Activated naive CD4-positive, alpha-beta T cell treated with anti-CD3 and anti-CD28 coated beads for 36 hours (primary cell): Measurements from ENCODE around the gene KRTAP5-5. TPM values are rescaled to one million over a fixed set of nuclear protein-coding genes. Genes with fewer than 3 reads are reported as not detected.
"Not testable (repeated sequence)": the region's sequence is repeated elsewhere in the genome, so short reads cannot be mapped to it uniquely, and the experiment has no call there.

Experiments
- CTCF ChIA-PET: fragments of 350-600 bp; sonication (Branson Sonifier 250); formaldehyde crosslinking; loops from one replicate; lab custom pipeline; 2021; ENCODE audit warnings: antibody characterized with exemption; lab: Charles Lee
- DNase-seq: peaks from one replicate; pipeline ENCODE4 v3.0.0-alpha.2; 2020
- H3K27ac Mint-ChIP-seq: one replicate; pipeline ENCODE4 v1.8.0; 2021; ENCODE audit warnings: mild to moderate bottlenecking, mixed read lengths
- H3K27me3 Mint-ChIP-seq: one replicate; pipeline ENCODE4 v1.8.0; 2021; ENCODE audit warnings: low read depth, mixed read lengths
- H3K36me3 Mint-ChIP-seq: one replicate; pipeline ENCODE4 v1.8.0; 2021; ENCODE audit warnings: low read depth, mixed read lengths
- H3K4me1 Mint-ChIP-seq: one replicate; pipeline ENCODE4 v1.8.0; 2021; ENCODE audit warnings: low read depth, mixed read lengths
- H3K4me3 Mint-ChIP-seq: one replicate; pipeline ENCODE4 v1.8.0; 2021; ENCODE audit warnings: mild to moderate bottlenecking, moderate library complexity, mixed read lengths
- H3K9me3 Mint-ChIP-seq: one replicate; pipeline ENCODE4 v1.8.0; 2021; ENCODE audit warnings: mixed read lengths
- intact Hi-C: fragments of 100-400 bp; cut with micrococcal nuclease; formaldehyde crosslinking; loops from one replicate; pipeline ENCODE4 v1.15.1; 2023
- total RNA-seq, 2 experiments: library from RNA; stranded (reverse); gene quantifications; one replicate each; pipeline ENCODE4 v1.2.3, GENCODE V29; 2021

Gene KRTAP5-5
- total RNA-seq, 2 experiments from 2014 or later: not detected

DNA sequence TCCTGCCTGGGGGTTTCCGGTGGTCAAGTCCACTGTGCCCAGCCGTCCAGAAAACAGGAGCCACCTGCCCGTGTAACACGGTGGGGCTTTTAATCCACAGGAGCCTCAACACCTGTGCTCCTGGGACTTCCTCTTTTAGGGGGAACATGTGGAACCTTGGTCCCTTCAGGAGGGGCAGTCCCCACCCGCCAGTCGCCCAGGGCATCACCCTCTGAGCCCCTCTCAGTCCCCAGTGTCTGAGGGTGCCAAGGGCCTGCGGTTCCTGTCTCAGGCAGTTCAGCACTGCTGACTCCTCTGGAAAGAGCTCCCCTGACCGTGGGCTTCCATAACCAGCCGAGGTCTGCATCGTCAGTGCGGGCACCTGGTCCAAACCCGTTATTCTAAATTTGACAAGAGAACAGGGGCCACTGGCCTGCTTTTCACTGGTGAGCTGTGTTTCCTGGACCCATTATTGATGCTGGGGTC is 15.8 kb downstream of the KRTAP5-5 start:
- no peak overlapping the region for H3K27ac Mint-ChIP-seq
- no peak overlapping the region for H3K4me3 Mint-ChIP-seq
- no peak for DNase-seq
- intact Hi-C loops: no loop called here
- H3K36me3 Mint-ChIP-seq: no peaks in the 10 kb centered on the region
- no peaks in the 10 kb centered on the region for H3K9me3 Mint-ChIP-seq
- CTCF ChIA-PET: interaction anchor here (1.4 kb wide), 1 partner anchor 49 kb away, joined by 3 read pairs; no protein-coding TSS in a partner anchor
- peaks cover 4% of the 10 kb centered on the region for H3K27me3 Mint-ChIP-seq
- no peaks in the 10 kb centered on the region for H3K4me1 Mint-ChIP-seq

DNA sequence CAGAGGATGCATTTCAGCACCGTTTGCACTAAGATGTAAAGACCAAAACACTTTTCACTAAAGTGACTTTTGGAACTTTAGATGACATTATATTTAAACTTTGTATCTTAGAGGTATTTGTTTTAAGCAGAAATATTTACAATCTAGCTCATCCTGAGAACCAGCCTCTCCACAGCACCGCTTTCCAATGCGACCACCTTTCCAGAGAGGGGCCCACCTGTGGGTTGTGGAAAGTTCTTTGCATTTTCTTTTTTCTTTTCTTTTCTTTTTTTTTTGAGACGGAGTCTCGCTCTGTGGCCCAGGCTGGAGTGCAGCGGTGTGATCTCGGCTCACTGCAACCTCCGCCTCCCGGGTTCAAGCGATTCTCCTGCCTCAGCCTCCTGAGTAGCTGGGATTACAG is 17.0 kb downstream of the KRTAP5-5 start:
- intact Hi-C loops, H3K27ac Mint-ChIP-seq, H3K36me3 Mint-ChIP-seq, H3K9me3 Mint-ChIP-seq, DNase-seq, H3K4me1 Mint-ChIP-seq, H3K27me3 Mint-ChIP-seq, H3K4me3 Mint-ChIP-seq: not testable (repeated sequence)
- CTCF ChIA-PET: interaction anchor here (0.6 to 1.4 kb wide), 3 partner anchors 48 to 511 kb away, joined by 3 to 4 read pairs (median 3); no protein-coding TSS in a partner anchor

DNA sequence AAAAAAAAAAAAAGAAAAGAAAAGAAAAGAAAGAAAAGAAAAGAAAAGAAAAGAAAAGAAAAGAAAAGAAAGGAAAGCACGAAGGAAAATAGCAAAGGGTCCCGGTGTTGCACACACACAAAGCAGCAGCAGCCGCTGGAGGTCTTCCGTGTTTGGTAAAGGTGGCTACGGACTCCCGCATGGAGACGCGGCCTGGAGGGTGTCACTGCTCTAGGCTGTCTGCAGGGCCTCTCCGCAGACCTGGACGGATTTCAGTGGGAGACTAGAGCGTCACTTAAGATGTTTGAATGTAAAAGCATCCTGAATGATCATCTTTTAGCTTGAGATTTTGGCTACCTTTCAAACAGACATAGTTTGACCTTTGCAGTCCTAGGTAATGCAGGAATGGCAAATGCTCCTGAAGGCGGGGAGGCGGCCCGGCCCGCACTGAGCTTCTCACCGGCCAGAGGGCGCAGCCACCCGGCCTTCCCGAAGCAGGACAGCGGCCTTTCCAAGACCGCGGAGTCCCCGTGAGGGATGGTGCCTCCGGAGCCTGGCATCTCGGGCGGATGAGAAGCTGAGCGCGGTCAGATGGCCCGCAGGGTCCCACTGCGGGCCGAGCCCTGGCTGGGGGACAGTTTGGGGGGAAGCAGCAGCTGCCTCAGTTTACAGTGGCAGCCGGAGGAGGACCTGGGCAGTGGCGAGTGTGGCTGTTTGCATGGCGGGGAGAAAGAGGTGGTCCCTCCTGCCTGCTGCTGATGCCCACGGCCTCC is 18.5 kb downstream of the KRTAP5-5 start:
- H3K9me3 Mint-ChIP-seq: no peaks in the 10 kb centered on the region
- CTCF ChIA-PET: interaction anchor here (1.2 kb wide), 1 partner anchor 46 kb away, joined by 3 read pairs; no protein-coding TSS in a partner anchor
- no peak overlapping the region for H3K4me3 Mint-ChIP-seq
- DNase-seq: no peak
- no peaks in the 10 kb centered on the region for H3K4me1 Mint-ChIP-seq
- intact Hi-C loops: no loop called here
- H3K36me3 Mint-ChIP-seq: no peaks in the 10 kb centered on the region
- peaks cover 3% of the 10 kb centered on the region for H3K27me3 Mint-ChIP-seq
- H3K27ac Mint-ChIP-seq: no peak overlapping the region

DNA sequence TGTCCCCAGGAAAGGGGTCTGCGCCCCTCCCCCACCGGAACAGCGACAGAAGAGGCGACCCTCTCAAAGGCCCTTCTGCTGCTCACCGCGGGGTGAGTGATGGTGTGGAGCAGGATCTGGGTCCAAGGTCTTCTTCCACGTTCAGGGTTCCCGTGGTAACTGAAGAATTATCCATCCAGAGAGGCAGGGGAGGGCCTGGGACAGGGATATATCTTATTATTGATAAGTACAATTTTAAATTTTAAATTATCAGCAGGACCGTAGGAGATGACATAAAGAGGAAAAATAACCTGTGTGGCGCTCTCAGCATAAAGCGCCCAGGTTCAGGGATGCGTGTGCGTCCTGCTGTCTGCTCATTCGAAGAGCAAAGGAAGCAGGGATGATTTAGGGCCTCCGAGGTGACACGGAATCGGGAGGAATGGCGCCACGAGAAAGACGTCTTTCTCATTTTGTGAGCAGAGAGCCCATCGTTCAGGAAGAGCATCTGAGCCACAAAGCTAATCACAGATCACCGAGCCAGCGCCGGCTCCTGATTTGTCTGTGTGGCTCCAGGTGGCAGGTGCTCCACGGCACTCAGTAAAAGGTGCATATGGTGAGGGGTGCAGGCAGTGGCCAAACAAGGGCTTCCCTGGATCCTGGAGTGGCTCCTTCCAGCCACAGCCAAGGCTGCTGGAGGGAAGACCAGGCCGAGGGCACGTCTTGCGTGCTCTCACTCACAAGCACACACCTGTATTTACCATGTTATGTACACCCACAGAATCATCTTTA is 19.3 kb downstream of the KRTAP5-5 start:
- Mint-ChIP-seq H3K27ac (no peak overlapping the region), H3K36me3 (no peaks in the 10 kb centered on the region), H3K4me3 (no peak overlapping the region), H3K9me3 (no peaks in the 10 kb centered on the region), H3K27me3 (peaks cover 4% of the 10 kb centered on the region), H3K4me1 (no peaks in the 10 kb centered on the region)
- no peak for DNase-seq
- intact Hi-C loops: no loop called here
- CTCF ChIA-PET: no interaction called here

DNA sequence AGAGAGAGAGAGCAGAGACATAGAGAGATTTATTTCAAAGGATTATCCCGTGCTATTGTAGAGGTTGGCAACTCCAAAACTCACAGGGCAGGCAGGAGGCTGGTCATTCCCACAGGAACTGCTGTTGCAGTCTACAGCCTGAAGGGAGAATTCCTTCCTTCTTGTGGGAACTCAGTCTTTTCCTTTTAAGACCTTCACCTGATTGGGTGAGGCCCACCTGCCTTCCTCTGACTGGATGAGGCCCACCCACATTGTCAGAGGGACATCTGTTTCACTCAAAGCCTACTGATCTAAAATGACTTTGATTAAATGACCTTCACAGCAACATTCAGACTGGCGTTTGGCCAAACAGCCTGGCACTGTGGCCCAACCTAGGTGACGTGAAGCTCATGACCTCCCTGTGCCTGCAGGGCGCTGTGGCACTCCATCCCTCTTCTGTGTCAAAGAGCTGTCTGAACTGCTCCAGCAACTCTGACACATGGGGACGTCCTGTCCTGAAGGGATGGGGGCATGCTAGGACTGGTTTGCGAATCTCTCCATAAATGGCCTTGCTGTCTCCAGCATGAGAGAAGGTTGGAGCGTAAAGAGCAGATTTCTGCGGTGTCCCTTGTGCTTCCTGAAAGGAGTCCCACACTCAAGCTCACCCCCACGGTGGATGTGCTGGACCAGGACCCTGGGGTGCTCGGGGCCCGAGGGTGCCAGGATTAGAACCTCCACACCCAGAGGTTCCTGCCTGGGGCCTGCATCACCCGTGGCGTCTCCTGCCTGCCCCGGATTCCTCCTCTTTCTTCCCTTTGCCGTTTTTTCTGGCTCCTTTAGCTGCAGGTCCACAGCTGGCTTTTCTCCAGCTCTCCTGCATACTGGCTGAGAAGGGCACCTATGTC is 20.7 kb downstream of the KRTAP5-5 start:
- Mint-ChIP-seq H3K36me3 (no peaks in the 10 kb centered on the region), H3K4me1 (no peaks in the 10 kb centered on the region), H3K27me3 (peaks cover 7% of the 10 kb centered on the region), H3K27ac (no peak overlapping the region), H3K9me3 (no peaks in the 10 kb centered on the region), H3K4me3 (no peak overlapping the region)
- no peak for DNase-seq
- CTCF ChIA-PET: interaction anchor here (1.3 to 5.8 kb wide), 5 partner anchors 11 to 351 kb away, joined by 4 to 53 read pairs (median 6); partner anchors contain the start of gene SYT8
- intact Hi-C loops: loop anchor here (10.0 kb wide), 1 partner anchor 495 kb away; no protein-coding TSS in a partner anchor

DNA sequence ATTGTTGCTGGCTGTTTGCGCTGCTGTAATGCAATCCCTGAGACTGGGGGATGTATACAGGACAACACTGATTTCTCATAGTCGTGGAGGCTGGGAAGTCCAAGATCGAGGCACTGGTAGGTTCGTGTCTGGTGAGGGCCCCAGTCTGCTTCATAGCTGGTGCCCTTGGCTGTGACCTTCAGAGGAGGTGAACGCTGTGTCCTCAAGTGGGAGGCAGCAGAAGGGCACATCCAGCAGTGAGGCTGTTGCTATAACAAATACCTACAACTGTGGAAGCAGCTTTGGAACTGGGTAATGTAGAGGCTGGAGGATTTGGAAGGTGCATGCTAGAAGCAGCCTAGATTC is 21.3 kb downstream of the KRTAP5-5 start:
- CTCF ChIA-PET: interaction anchor here (1.6 to 5.8 kb wide), 3 partner anchors 43 to 350 kb away, joined by 6 to 53 read pairs (median 32); partner anchors contain the start of gene SYT8
- Mint-ChIP-seq H3K36me3 (no peaks in the 10 kb centered on the region), H3K9me3 (no peaks in the 10 kb centered on the region), H3K27ac (no peak overlapping the region), H3K27me3 (peaks cover 12% of the 10 kb centered on the region), H3K4me3 (no peak overlapping the region), H3K4me1 (no peaks in the 10 kb centered on the region)
- intact Hi-C loops: loop anchor here (10.0 kb wide), 1 partner anchor 494 kb away; no protein-coding TSS in a partner anchor
- DNase-seq: no peak

DNA sequence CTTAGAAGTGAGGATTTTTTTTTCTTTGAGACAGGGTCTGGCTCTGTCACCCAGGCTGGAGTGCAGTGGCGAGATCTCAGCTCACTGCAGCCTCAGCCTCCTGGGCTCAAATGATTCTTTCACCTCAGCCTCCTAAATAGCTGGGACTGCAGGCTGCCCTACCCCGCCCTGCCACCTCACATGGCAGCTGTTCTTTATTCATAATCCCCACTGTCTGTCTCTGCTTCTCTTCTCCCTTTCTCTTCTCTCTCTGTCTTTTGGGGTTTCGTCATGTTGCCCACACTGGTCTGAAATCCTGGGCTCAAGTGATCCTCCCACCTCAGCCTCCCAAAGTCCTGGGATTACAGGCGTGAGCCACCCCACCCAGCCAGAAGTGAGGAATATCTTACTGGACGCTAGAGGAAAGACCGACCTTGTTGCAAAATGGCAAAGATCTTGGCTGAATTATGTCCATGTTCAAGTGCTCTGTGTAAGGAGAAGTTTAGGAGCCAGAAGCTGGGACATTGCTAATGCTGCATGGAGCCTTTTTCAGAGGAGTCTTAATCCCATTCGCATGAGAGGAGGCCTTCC is 21.9 kb downstream of the KRTAP5-5 start:
- Mint-ChIP-seq H3K9me3 (no peaks in the 10 kb centered on the region), H3K27ac (no peak overlapping the region), H3K4me1 (no peaks in the 10 kb centered on the region), H3K27me3 (peaks cover 12% of the 10 kb centered on the region), H3K36me3 (no peaks in the 10 kb centered on the region), H3K4me3 (no peak overlapping the region)
- intact Hi-C loops: loop anchor here (10.0 kb wide), 1 partner anchor 493 kb away; no protein-coding TSS in a partner anchor
- DNase-seq: no peak
- CTCF ChIA-PET: interaction anchor here (1.6 to 5.8 kb wide), 6 partner anchors 28 to 349 kb away, joined by 3 to 53 read pairs (median 9); partner anchors contain the start of gene SYT8

DNA sequence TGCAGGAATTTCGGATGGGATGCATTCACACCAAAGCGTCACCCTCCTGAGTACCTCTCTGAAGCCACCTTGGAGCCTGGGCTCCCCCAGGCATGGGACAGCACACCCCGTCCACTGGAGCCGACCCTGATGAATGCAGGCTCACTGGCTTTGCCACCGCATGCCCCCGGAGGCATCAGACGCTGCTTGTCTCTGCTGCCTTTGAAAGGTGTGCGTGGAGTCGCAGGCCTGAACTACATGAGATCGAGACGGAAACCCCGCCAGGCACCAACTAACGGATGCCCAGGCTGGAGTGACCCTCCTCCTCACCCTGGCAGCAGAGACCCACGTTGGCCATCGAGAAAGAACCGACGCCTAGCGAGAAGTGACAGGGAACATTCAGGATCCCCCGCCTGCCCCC is 22.5 kb downstream of the KRTAP5-5 start:
- Mint-ChIP-seq H3K4me1 (no peaks in the 10 kb centered on the region), H3K27me3 (peaks cover 12% of the 10 kb centered on the region), H3K9me3 (no peaks in the 10 kb centered on the region), H3K27ac (no peak overlapping the region), H3K4me3 (no peak overlapping the region), H3K36me3 (no peaks in the 10 kb centered on the region)
- intact Hi-C loops: loop anchor here (1.0 to 10.0 kb wide), 2 partner anchors 41 to 493 kb away; no protein-coding TSS in a partner anchor
- CTCF ChIA-PET: interaction anchor here (0.7 to 5.8 kb wide), 31 partner anchors 8 to 504 kb away, joined by 3 to 53 read pairs (median 4); partner anchors contain the start of genes KRTAP5-2 and SYT8
- DNase-seq: no peak

DNA sequence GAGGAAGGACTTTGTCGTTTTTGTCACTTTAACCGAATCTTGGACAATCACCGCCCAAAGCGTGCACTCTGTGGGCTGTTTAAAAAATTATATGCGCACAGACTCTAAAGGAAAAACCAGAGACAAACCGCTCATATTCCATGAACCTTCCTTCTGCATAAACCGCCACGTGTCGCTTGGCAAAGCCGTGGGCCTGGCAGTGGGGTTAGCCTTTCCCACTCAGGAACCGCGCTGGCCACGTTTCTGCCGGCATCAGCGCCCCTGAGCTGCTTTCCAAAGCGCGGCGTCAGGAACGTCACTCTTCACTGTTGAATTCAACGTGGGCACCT is 22.8 kb downstream of the KRTAP5-5 start:
- H3K27ac Mint-ChIP-seq: no peak overlapping the region
- H3K4me1 Mint-ChIP-seq: no peaks in the 10 kb centered on the region
- intact Hi-C loops: loop anchor here (1.0 to 10.0 kb wide), 2 partner anchors 41 to 492 kb away; no protein-coding TSS in a partner anchor
- H3K9me3 Mint-ChIP-seq: no peaks in the 10 kb centered on the region
- no peaks in the 10 kb centered on the region for H3K36me3 Mint-ChIP-seq
- H3K4me3 Mint-ChIP-seq: no peak overlapping the region
- DNase-seq: no peak
- H3K27me3 Mint-ChIP-seq: peaks cover 9% of the 10 kb centered on the region
- CTCF ChIA-PET: interaction anchor here (0.7 to 5.8 kb wide), 39 partner anchors 9 to 504 kb away, joined by 3 to 53 read pairs (median 4); partner anchors contain the start of genes KRTAP5-2 and SYT8

DNA sequence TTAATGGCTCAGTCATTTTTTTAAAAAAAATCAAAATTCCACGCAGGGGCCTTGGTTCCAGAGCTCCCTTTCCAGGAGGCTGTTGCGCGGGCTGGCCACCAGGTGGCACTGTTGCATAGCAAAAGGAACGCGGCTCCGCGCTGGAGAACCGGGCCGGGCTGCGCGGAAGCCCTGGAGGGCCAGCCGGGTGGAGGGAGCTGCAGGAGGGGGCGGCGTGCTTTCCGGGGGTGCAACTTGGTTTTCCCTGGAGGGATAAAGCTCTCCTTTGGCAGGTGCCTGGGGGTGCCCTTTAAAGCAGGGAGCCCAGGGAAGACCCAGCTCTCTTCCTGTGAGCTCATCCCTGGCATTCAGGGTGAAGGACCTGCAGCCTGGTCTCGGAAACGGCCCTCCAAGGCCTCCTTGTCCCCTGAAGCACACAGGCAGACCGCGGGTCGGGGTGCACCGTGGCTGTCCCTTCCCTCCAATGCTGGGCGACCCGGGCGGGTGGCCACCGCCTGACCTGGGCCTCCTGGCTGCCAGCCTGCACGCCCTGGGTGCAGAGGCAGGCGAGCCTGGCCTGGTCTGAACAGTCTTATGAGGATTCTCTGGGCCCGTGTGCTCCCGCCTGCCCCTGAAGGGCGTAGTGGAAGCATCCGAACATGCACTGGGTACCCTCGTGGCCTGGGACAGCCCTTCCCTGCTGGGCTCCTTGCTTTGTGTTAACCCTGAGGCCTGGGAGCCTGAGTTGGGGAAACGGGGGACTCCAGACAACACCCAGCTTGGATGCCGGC is 23.4 kb downstream of the KRTAP5-5 start:
- intact Hi-C loops: loop anchor here (1.0 to 10.0 kb wide), 3 partner anchors 40 to 492 kb away; no protein-coding TSS in a partner anchor
- H3K27ac Mint-ChIP-seq: no peak overlapping the region
- H3K4me1 Mint-ChIP-seq: no peaks in the 10 kb centered on the region
- H3K27me3 Mint-ChIP-seq: peaks cover 9% of the 10 kb centered on the region
- CTCF ChIA-PET: interaction anchor here (0.7 to 5.8 kb wide), 40 partner anchors 9 to 503 kb away, joined by 3 to 53 read pairs (median 4); partner anchors contain the start of genes KRTAP5-2 and SYT8
- H3K4me3 Mint-ChIP-seq: no peak overlapping the region
- H3K36me3 Mint-ChIP-seq: no peaks in the 10 kb centered on the region
- no peaks in the 10 kb centered on the region for H3K9me3 Mint-ChIP-seq
- DNase-seq: peak; percentile 74
